Measurements from ENCODE around the gene SF3B4. TPM values are rescaled to one million over a fixed set of nuclear protein-coding genes. Genes with fewer than 3 reads are reported as not detected.
"Not testable (repeated sequence)": the region's sequence is repeated elsewhere in the genome, so short reads cannot be mapped to it uniquely, and the experiment has no call there.

The SF3B4 gene
- total RNA-seq, 1 donor, result 24.9 TPM

GRCh38 chr1:149942885-149943284, 15.3 kb upstream of the SF3B4 start:
- TF ChIP-seq, protein P1, sequence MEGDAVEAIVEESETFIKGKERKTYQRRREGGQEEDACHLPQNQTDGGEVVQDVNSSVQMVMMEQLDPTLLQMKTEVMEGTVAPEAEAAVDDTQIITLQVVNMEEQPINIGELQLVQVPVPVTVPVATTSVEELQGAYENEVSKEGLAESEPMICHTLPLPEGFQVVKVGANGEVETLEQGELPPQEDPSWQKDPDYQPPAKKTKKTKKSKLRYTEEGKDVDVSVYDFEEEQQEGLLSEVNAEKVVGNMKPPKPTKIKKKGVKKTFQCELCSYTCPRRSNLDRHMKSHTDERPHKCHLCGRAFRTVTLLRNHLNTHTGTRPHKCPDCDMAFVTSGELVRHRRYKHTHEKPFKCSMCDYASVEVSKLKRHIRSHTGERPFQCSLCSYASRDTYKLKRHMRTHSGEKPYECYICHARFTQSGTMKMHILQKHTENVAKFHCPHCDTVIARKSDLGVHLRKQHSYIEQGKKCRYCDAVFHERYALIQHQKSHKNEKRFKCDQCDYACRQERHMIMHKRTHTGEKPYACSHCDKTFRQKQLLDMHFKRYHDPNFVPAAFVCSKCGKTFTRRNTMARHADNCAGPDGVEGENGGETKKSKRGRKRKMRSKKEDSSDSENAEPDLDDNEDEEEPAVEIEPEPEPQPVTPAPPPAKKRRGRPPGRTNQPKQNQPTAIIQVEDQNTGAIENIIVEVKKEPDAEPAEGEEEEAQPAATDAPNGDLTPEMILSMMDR (IDR thresholded peaks at IDR 0.05; ENCODE audit: insufficient read depth, low read length), result no peak
- no peak for DNase-seq (ENCODE audit: low read depth)
- no peak overlapping the region for H3K4me3 ChIP-seq (ENCODE audit: low read depth, low read length)

- H3K4me3 ChIP-seq (ENCODE audit: low read depth, low read length), result no peak overlapping the region
- DNase-seq (ENCODE audit: low read depth), result peak; percentile 54
- TF ChIP-seq, protein P1 (IDR thresholded peaks at IDR 0.05; ENCODE audit: insufficient read depth, low read length), result peak; percentile 52
These were observed 14.6 kb upstream of the SF3B4 start for GRCh38 chr1:149942207-149942606.

DNA sequence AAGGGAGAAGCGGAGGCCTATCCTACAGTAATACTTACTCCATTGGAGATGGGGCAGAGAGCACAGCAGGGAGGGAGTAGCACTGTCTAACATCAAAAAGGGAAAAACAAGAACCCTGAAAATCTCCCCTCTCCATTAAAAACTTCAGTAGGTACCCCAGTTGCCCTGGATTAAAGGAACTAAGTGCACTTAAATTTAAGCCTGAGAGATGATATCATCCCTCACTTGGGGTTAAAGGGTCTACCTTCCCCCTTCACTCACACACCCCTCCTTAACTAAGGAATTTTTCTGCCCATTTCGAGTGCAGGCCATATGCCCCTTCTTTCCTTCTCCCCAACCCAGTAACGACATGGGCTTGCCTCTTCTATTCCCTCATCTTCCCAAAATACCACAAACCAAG, 12.8 kb upstream of the SF3B4 start:
- TF ChIP-seq, protein P1 (IDR thresholded peaks at IDR 0.05; ENCODE audit: insufficient read depth, low read length), result no peak
- DNase-seq (ENCODE audit: low read depth), result no peak

GRCh38 chr1:149938668-149939003, 11.0 kb upstream of the SF3B4 start:
- peak overlapping the region; percentile 49 for H3K4me3 ChIP-seq (ENCODE audit: low read depth, low read length)
- DNase-seq (ENCODE audit: low read depth), result not testable (repeated sequence)

More for the DNA sequence above, 12.8 kb upstream of the SF3B4 start:
- H3K4me3 ChIP-seq (ENCODE audit: low read depth, low read length), result no peak overlapping the region

- H3K4me3 ChIP-seq (ENCODE audit: low read depth, low read length), result no peak overlapping the region
- no peak for DNase-seq (ENCODE audit: low read depth)
- TF ChIP-seq, protein P1 (IDR thresholded peaks at IDR 0.05; ENCODE audit: insufficient read depth, low read length), result no peak
These were observed 10.2 kb upstream of the SF3B4 start for GRCh38 chr1:149937759-149938158.

- TF ChIP-seq, protein P1 (IDR thresholded peaks at IDR 0.05; ENCODE audit: insufficient read depth, low read length), result no peak
- H3K4me3 ChIP-seq (ENCODE audit: low read depth, low read length), result peak overlapping the region; percentile 89
- DNase-seq (ENCODE audit: low read depth), result peak; percentile 53
These were observed 9.5 kb upstream of the SF3B4 start for GRCh38 chr1:149936992-149937705.

DNA sequence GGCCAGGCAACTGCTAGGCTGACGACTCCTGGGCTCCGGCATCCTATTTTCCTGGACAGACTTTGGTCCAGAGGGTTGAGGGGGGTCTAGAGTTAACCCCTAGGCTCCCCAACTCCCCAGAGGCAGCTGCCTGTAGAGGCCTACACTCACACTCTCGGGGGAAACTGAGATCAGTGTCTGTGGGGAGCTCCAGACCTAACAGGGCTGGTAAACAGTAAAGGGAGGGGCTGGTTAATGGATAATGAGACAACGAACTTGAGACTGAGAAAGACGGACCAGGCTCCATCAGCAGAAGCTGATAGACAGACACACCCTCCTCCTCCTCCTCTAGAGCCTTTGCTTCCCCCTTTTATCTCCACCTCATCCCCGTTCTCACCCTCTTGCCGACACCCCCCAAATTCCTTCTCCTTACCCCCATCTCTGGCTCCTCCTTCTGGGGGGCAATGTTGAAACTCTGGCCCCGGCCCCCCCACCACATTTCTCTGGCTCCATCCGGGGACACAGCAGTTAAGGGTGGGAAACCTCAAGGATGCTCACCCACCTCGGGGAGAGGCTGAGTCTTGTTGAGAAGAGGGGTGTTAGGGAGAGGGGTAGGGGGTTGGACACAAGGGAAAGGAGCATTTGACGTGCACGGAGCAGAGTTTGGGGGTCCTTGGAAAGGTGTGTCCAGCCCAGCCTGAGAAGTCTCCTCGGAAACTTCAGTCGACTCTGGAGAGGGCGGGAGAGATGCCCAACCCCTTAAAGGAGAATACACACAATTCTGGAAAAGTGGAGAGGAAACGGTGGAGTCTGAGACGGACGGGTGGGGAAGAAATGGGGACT, 8.8 kb upstream of the SF3B4 start, which contains the start of gene MTMR11:
Gene MTMR11 (minus strand): TSS at position 710 of the 822 bp plus-strand sequence. CDS start 232 bp downstream, at position 478.
- H3K4me3 ChIP-seq (ENCODE audit: low read depth, low read length), result peak within 1 kb of the TSS; percentile 89
- TF ChIP-seq, protein P1 (IDR thresholded peaks at IDR 0.05; ENCODE audit: insufficient read depth, low read length), result no peak
- peak; percentile 45 for DNase-seq (ENCODE audit: low read depth)

All from fibroblast of the aortic adventitia (primary cell).